Lung (tissue), 12 donors: ENCODE results near the gene TRIM47. TPM values are rescaled to one million over a fixed set of nuclear protein-coding genes. Genes with fewer than 3 reads are reported as not detected.

Experiments
- ATAC-seq: fragments of 200-7000 bp; cut with Tn5 transposase; one replicate; pipeline ENCODE4 v1.9.1; 2020; ENCODE audit warnings: moderate number of reproducible peaks; ENCODE audit not compliant: insufficient read depth, low FRiP score
- DNase-seq, 3 donors: peaks; one replicate each; pipeline ENCODE4 v3.0.0-alpha.2; 2013 to 2017
- H3K27ac ChIP-seq, 2 donors: one replicate each; pipeline ENCODE4 v1.5.1; 2013; ENCODE audit warnings: mild to moderate bottlenecking in 2 of 2, moderate library complexity in 2 of 2, control low read depth in 1 of 2, inconsistent platforms in 1 of 2, low read depth in 1 of 2, low read length in 1 of 2
- H3K27me3 ChIP-seq, 3 donors: one replicate each; pipeline ENCODE4 v1.5.1; 2013; ENCODE audit warnings: low read length in 2 of 3; ENCODE audit not compliant: control insufficient read depth in 3 of 3, insufficient read depth in 3 of 3
- H3K36me3 ChIP-seq, 4 donors: one replicate each; pipeline ENCODE4 v1.5.1; 2013; ENCODE audit warnings: low read length in 4 of 4, mild to moderate bottlenecking in 1 of 4, moderate library complexity in 1 of 4; ENCODE audit not compliant: control insufficient read depth in 4 of 4, insufficient read depth in 4 of 4
- H3K4me1 ChIP-seq, 5 donors: one replicate each; pipeline ENCODE4 v1.5.1; 2013; ENCODE audit warnings: low read length in 5 of 5, mild to moderate bottlenecking in 2 of 5, moderate library complexity in 1 of 5; ENCODE audit not compliant: control insufficient read depth in 5 of 5, insufficient read depth in 5 of 5
- H3K4me3 ChIP-seq: one replicate; pipeline ENCODE4 v1.5.1; 2013; ENCODE audit warnings: mild to moderate bottlenecking, control low read depth, moderate library complexity
- H3K9ac ChIP-seq, 2 donors: one replicate each; pipeline ENCODE4 v1.5.1; 2013; ENCODE audit warnings: low read length in 2 of 2, control low read depth in 1 of 2; ENCODE audit not compliant: insufficient read depth in 1 of 2
- H3K9me3 ChIP-seq, 4 donors: one replicate each; pipeline ENCODE4 v1.5.1; 2013; ENCODE audit warnings: low read length in 3 of 4, mild to moderate bottlenecking in 1 of 4, moderate library complexity in 1 of 4; ENCODE audit not compliant: control insufficient read depth in 4 of 4, insufficient read depth in 3 of 4
- WGBS, 2 donors: extraction: QIAGEN DNeasy Blood & Tissue Kit; methylation state at CpG; one replicate each; pipeline ENCODE4 v1.1.7; 2013; 5-methylcytosine and 5-hydroxymethylcytosine counted together
- polyA plus RNA-seq, 2 donors: library from polyadenylated mRNA; stranded (reverse); fragments of 200-250 nt; gene quantifications; one replicate each; pipeline ENCODE4 v1.2.1, GENCODE V29; 2013
- total RNA-seq, 2 donors: library from RNA; depleted of rRNA in 1 of 2; stranded (reverse); fragments of >200 nt in 1 of 2; gene quantifications; one replicate each; pipeline ENCODE4 v1.2.1, GENCODE V29; 2014 to 2021
- TF ChIP-seq, protein P1 (sequence below): IDR thresholded peaks from 2 replicates; pipeline ENCODE4 v1.5.1; 2012; ENCODE audit warnings: mild to moderate bottlenecking; ENCODE audit errors: control extremely low read depth, extremely low read depth
- donor health status: control.
- donor health status: control.
- donor health status: Bipolar disorder and iron deficiency.
- donor health status: healthy.
- donor health status: DM: yes; HTN: yes; CAD: no.

Gene TRIM47
- total and polyA plus RNA-seq, 4 donors, result 22.9 to 78.3 (median 28.0) TPM

DNA sequence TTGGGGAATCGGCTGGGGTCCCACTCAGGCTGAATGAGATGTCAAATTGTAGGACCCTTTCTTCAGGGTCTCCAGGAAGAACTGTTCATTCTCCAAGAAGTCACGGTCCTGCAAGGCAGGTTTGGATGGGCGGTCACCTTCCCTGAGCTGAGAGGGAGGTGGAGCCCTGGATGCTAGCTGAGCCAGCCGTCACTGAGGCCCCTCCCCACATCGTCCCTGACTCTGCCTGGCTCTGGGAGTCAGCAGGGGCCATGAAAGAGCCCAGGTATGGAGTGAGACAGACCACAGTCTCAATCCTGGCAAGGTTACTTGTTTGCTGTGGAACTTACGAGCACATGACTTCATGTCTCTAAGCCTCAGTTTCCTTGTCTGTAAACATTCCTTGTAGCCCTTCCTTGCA lies 32.3 kb upstream of the TRIM47 start:
- H3K36me3 ChIP-seq, result peaks cover 0 to 11% (median 2%) of the 10 kb centered on the region in 4 donors
- H3K9me3 ChIP-seq, result no peaks in the 10 kb centered on the region
- ATAC-seq (no peak), DNase-seq (peak; percentile 31 to 61 (median 45))
- peaks cover 0 to 4% (median 0%) of the 10 kb centered on the region in 5 donors for H3K4me1 ChIP-seq
- 71 to 84% methylated on average over 6 of the region's 6 CpGs for WGBS, 2 donors
- H3K9ac ChIP-seq, result no peak overlapping the region
- H3K27me3 ChIP-seq, result no peaks in the 10 kb centered on the region
- H3K4me3 ChIP-seq, result no peak overlapping the region
- TF ChIP-seq, protein P1, sequence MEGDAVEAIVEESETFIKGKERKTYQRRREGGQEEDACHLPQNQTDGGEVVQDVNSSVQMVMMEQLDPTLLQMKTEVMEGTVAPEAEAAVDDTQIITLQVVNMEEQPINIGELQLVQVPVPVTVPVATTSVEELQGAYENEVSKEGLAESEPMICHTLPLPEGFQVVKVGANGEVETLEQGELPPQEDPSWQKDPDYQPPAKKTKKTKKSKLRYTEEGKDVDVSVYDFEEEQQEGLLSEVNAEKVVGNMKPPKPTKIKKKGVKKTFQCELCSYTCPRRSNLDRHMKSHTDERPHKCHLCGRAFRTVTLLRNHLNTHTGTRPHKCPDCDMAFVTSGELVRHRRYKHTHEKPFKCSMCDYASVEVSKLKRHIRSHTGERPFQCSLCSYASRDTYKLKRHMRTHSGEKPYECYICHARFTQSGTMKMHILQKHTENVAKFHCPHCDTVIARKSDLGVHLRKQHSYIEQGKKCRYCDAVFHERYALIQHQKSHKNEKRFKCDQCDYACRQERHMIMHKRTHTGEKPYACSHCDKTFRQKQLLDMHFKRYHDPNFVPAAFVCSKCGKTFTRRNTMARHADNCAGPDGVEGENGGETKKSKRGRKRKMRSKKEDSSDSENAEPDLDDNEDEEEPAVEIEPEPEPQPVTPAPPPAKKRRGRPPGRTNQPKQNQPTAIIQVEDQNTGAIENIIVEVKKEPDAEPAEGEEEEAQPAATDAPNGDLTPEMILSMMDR, result no peak
- peak overlapping the region in 1 of 2 donors; percentile 57 for H3K27ac ChIP-seq

GRCh38 chr17:75909812-75910274 lies 31.5 kb upstream of the TRIM47 start:
- peaks cover 0 to 10% (median 2%) of the 10 kb centered on the region in 4 donors for H3K36me3 ChIP-seq
- H3K4me1 ChIP-seq, result peaks cover 0 to 4% (median 0%) of the 10 kb centered on the region in 5 donors
- H3K9me3 ChIP-seq, result no peaks in the 10 kb centered on the region
- H3K4me3 ChIP-seq, result no peak overlapping the region
- ATAC-seq (no peak), DNase-seq (peak in 1 of 3 donors; percentile 10)
- H3K9ac ChIP-seq, result no peak overlapping the region
- 45 to 55% methylated on average over 11 of the region's 11 CpGs for WGBS, 2 donors
- TF ChIP-seq, protein P1, result no peak
- peak overlapping the region in 1 of 2 donors; percentile 57 for H3K27ac ChIP-seq
- H3K27me3 ChIP-seq, result no peaks in the 10 kb centered on the region

DNA sequence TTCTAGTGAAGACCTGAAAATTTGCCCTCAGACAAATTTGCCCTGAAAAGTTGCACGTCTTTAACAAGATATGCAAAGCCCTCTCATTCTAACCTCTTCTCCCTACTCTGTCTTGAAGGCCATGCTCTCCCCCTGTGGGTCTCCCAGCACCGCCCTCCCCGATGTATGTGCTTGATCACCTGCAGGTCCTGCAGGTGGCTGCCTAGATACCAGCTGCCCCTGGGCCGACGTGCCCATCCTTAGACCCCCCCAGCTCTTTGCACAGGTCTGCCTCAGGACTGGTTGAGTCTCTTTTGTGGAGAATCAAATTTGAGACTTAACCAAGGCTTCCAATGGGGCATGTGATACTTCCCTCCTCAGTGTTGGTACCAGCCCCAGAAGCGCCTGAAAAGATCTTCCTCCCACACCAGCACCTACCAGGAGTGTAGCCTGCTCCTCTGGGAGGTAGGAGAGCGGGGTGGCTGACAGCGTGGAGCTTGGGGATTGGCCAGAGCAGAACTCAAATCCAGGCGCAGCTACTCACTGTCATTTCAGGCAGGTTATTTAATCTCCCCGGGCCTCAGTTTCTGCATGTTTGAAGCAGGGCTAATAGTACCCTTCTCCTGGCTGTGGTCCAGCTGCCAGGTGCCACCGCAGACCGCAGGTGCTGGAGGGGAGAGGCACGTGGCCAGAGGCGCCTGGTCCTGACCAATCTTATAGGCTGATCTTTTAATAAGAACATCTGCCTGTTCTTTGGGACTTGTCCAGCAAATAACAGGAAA lies 30.9 kb upstream of the TRIM47 start:
- WGBS, 2 donors, result 75 to 82% methylated on average over 14 of the region's 14 CpGs
- DNase-seq (peak in 2 of 3 donors; percentile 11 to 27), ATAC-seq (no peak)
- Histone ChIP-seq H3K9ac (no peak overlapping the region), H3K9me3 (no peaks in the 10 kb centered on the region), H3K4me1 (peaks cover 0 to 4% (median 0%) of the 10 kb centered on the region in 5 donors), H3K4me3 (no peak overlapping the region), H3K27me3 (no peaks in the 10 kb centered on the region), H3K27ac (peak overlapping the region in 1 of 2 donors; percentile 71), H3K36me3 (peaks cover 0 to 6% (median 1%) of the 10 kb centered on the region in 4 donors)
- TF ChIP-seq, protein P1, result no peak
